Hepatocyte (in vitro differentiated cells): ENCODE measurements around the gene ZKSCAN4. TPM values are rescaled to one million over a fixed set of nuclear protein-coding genes. Genes with fewer than 3 reads are reported as not detected.

Experiments used
- DNase-seq: peaks from one replicate; pipeline ENCODE4 v3.0.0-alpha.2; 2016; ENCODE audit warnings: low spot score
- H2AFZ ChIP-seq: fragments of 200-600 bp; sonication (generic); 2 replicates; pipeline ENCODE4 v1.6.0; 2016; ENCODE audit warnings: antibody characterized with exemption, mild to moderate bottlenecking
- H3K27ac ChIP-seq: fragments of 200-600 bp; sonication (generic); 2 replicates; pipeline ENCODE4 v1.5.1; 2016; ENCODE audit warnings: mild to moderate bottlenecking
- H3K27me3 ChIP-seq: fragments of 200-600 bp; sonication (generic); 2 replicates; pipeline ENCODE4 v1.6.1; 2016
- H3K36me3 ChIP-seq: fragments of 200-600 bp; sonication (generic); replicated peaks from 2 replicates; pipeline ENCODE4 v1.5.1; 2016; ENCODE audit warnings: low read depth; ENCODE audit not compliant: insufficient read depth
- H3K4me1 ChIP-seq: fragments of 200-600 bp; sonication (generic); 2 replicates; pipeline ENCODE4 v1.5.1; 2016; ENCODE audit warnings: mild to moderate bottlenecking, moderate library complexity; ENCODE audit not compliant: insufficient read depth
- H3K4me2 ChIP-seq: fragments of 200-600 bp; sonication (generic); 2 replicates; pipeline ENCODE4 v1.6.0; 2016
- H3K4me3 ChIP-seq: fragments of 200-600 bp; sonication (generic); 2 replicates; pipeline ENCODE4 v1.5.1; 2016; ENCODE audit warnings: mild to moderate bottlenecking
- H3K79me2 ChIP-seq: fragments of 200-600 bp; sonication (generic); 2 replicates; pipeline ENCODE4 v1.6.0; 2017; ENCODE audit warnings: mild to moderate bottlenecking
- H3K9me2 ChIP-seq: fragments of 200-600 bp; sonication (generic); replicated peaks from 2 replicates; pipeline ENCODE4 v1.6.0; 2017; ENCODE audit warnings: mild to moderate bottlenecking; ENCODE audit not compliant: insufficient read depth
- H3K9me3 ChIP-seq: fragments of 200-600 bp; sonication (generic); 2 replicates; pipeline ENCODE4 v1.5.1; 2016; ENCODE audit warnings: low read depth, mild to moderate bottlenecking
- H4K20me1 ChIP-seq: fragments of 200-600 bp; sonication (generic); 2 replicates; pipeline ENCODE4 v1.6.0; 2016; ENCODE audit warnings: mild to moderate bottlenecking; ENCODE audit not compliant: insufficient read depth, poor library complexity, severe bottlenecking
- CTCF ChIP-seq: fragments of 200-600 bp; sonication (generic); IDR thresholded peaks from 2 replicates; pipeline ENCODE4 v1.5.1; 2016; ENCODE audit warnings: antibody characterized with exemption, mild to moderate bottlenecking; ENCODE audit not compliant: poor library complexity
- EZH2 ChIP-seq: fragments of 200-600 bp; sonication (generic); IDR thresholded peaks from 2 replicates; pipeline ENCODE4 v1.6.1; 2016; ENCODE audit warnings: antibody characterized with exemption, mild to moderate bottlenecking, borderline replicate concordance
- EZH2phosphoT487 ChIP-seq: fragments of 200-600 bp; sonication (generic); IDR thresholded peaks from one replicate; pipeline ENCODE4 v1.6.1; 2018; ENCODE audit warnings: antibody characterized with exemption, mild to moderate bottlenecking, low read depth, moderate library complexity; ENCODE audit not compliant: unreplicated experiment, severe bottlenecking
- WGBS: methylation state at CpG from one replicate; pipeline ENCODE4 v1.1.6; 2016; ENCODE audit warnings: low lambda C conversion rate; ENCODE audit errors: missing lambda C conversion rate; 5-methylcytosine and 5-hydroxymethylcytosine counted together
- polyA plus RNA-seq: library from polyadenylated mRNA; unstranded; fragments of >200 nt; fragmentation: Nextera tagmentation; extraction: Ambion mirVana; gene quantifications from 2 replicates; pipeline ENCODE4 v1.2.1, GENCODE V29; 2016
- total RNA-seq: library from RNA; depleted of rRNA; stranded (reverse); fragments of >200 nt; gene quantifications from 2 replicates; pipeline ENCODE4 v1.2.3, GENCODE V29; 2014

The ZKSCAN4 gene
- total and polyA plus RNA-seq, 2 experiments from 2014 or later, result 3.1 to 4.3 TPM

DNA sequence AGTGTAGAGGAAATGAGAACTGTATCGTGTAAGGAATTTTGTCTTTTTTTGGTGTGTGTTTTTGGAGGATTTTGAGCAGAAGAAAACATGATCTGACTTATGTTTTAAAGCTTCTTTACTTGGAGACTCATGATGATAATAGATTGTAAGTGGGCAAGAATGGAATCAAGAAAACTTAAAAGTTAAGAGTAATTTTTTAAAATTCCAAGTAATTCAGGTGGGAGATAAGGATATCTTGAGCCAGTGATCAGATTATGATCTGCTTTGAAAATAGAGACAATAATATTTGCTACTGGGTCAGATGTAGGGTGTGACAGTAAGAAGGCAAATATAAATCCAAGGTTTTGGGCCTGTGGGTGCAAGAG, 15.6 kb upstream of the ZKSCAN4 start:
- H3K36me3 ChIP-seq, result no peaks in the 10 kb centered on the region
- 15% methylated on average over 1 of the region's 1 CpG for WGBS
- H3K9me2 ChIP-seq, result no peaks in the 10 kb centered on the region
- no peak for TF ChIP-seq EZH2
- TF ChIP-seq CTCF, result no peak
- H3K4me3 ChIP-seq, result peak overlapping the region; percentile 62
- peak overlapping the region; percentile 91 for H3K27ac ChIP-seq
- H3K79me2 ChIP-seq, result peaks cover 34% of the 10 kb centered on the region
- H4K20me1 ChIP-seq, result no peaks in the 10 kb centered on the region
- H2AFZ ChIP-seq, result peak overlapping the region; percentile 54
- DNase-seq, result no peak
- H3K4me1 ChIP-seq, result peaks cover 6% of the 10 kb centered on the region
- H3K4me2 ChIP-seq, result peak overlapping the region; percentile 80
- H3K9me3 ChIP-seq, result no peaks in the 10 kb centered on the region
- H3K27me3 ChIP-seq, result peaks cover 2% of the 10 kb centered on the region

DNA sequence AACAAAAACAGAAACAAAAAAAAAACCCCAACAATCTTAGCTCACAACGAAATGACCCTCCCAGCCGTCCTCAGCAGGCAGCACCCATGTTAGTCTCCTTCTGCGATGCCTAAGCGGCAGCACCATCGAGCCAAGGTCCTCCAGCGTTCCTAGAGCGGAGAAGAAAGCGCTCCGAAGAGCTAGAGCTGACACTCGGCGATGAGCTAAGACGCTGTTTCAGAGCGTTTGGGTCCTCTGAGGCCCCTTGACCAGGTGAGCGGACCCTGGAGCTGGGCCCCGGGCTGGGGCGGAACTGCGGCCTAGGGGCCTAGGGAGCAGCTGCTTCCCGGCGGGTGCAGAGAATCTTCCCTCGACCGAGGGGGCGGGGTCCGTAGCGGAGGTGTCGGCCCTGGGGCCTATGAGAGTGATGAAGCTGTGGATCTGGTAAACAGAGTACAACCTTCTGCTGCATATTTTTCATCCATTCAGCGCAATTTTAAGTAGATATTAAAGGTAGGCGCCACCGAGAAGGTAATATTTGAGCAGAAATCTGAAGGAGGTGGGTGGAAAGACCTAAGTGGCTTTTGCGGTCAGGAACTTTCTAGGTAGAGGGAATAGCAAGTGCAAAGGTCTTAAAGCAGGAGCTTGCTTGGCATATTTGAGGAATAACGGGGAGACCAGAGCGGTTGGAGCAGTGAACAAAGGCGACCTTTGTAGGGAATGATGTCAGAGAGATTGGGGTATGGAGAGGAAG, 15.1 kb upstream of the ZKSCAN4 start, which contains the start of gene ZSCAN26:
Gene ZSCAN26, plus strand, starts transcription at position 182 of the 733 bp plus-strand sequence. CDS start 4,777 bp downstream, outside the sequence.
- H3K9me2 ChIP-seq, result no peaks in the 10 kb centered on the region
- under 1% methylated on average over 32 of the region's 32 CpGs for WGBS

GRCh38 chr6:28266563-28266961, 14.5 kb upstream of the ZKSCAN4 start:
- no peak for DNase-seq
- H3K4me2 ChIP-seq, result peak overlapping the region; percentile 80
- no peaks in the 10 kb centered on the region for H3K36me3 ChIP-seq
- H3K4me1 ChIP-seq, result peaks cover 6% of the 10 kb centered on the region
- peak overlapping the region; percentile 54 for H2AFZ ChIP-seq
- H3K27ac ChIP-seq, result peak overlapping the region; percentile 91
- no peaks in the 10 kb centered on the region for H3K9me2 ChIP-seq
- TF ChIP-seq EZH2, result no peak
- no peak for TF ChIP-seq CTCF
- TF ChIP-seq EZH2phosphoT487, result no peak
- no peaks in the 10 kb centered on the region for H3K9me3 ChIP-seq
- peaks cover 2% of the 10 kb centered on the region for H3K27me3 ChIP-seq
- WGBS, result 18% methylated on average over 5 of the region's 5 CpGs
- no peaks in the 10 kb centered on the region for H4K20me1 ChIP-seq
- peaks cover 34% of the 10 kb centered on the region for H3K79me2 ChIP-seq
- H3K4me3 ChIP-seq, result peak overlapping the region; percentile 62

More for the DNA sequence above, 15.1 kb upstream of the ZKSCAN4 start, which contains the start of gene ZSCAN26:
- peaks cover 6% of the 10 kb centered on the region for H3K4me1 ChIP-seq
- peak; percentile 91 for DNase-seq
- no peaks in the 10 kb centered on the region for H3K9me3 ChIP-seq
- peak within 1 kb of the TSS; percentile 62 for H3K4me3 ChIP-seq
- peak within 1 kb of the TSS; percentile 91 for H3K27ac ChIP-seq
- H3K27me3 ChIP-seq, result peaks cover 2% of the 10 kb centered on the region
- no peaks in the 10 kb centered on the region for H3K36me3 ChIP-seq
- peak within 1 kb of the TSS; percentile 54 for H2AFZ ChIP-seq
- H3K4me2 ChIP-seq, result peak within 1 kb of the TSS; percentile 80
- TF ChIP-seq EZH2, result no peak
- TF ChIP-seq CTCF, result no peak
- TF ChIP-seq EZH2phosphoT487, result no peak
- no peaks in the 10 kb centered on the region for H4K20me1 ChIP-seq
- peaks cover 34% of the 10 kb centered on the region for H3K79me2 ChIP-seq
